CD14-positive monocyte (primary cell): ENCODE data around the gene STK39. TPM values are rescaled to one million over a fixed set of nuclear protein-coding genes. Genes with fewer than 3 reads are reported as not detected.

ENCODE experiments used
- DNase-seq, 3 donors: peaks; one replicate each; pipeline ENCODE4 v3.0.0-alpha.2; 2011 to 2022
- H2AFZ ChIP-seq: 2 replicates; pipeline ENCODE4 v1.6.0; 2012; ENCODE audit warnings: mild to moderate bottlenecking, low read depth, low read length, inconsistent platforms; ENCODE audit not compliant: insufficient read depth, poor library complexity, severe bottlenecking
- H3K27ac ChIP-seq, 2 donors: 1 replicate in 1 of 2; 2 replicates in 1 of 2; pipeline ENCODE4 v1.5.1; 2012 to 2013; ENCODE audit warnings: low read length in 2 of 2, control low read depth in 1 of 2, inconsistent platforms in 1 of 2, low read depth in 1 of 2, mild to moderate bottlenecking in 1 of 2
- H3K27me3 ChIP-seq, 2 donors: one replicate each; pipeline versions ENCODE4 v1.6.0 to v1.6.1; 2011 to 2013; ENCODE audit warnings: low read length in 2 of 2; ENCODE audit not compliant: control insufficient read depth in 2 of 2, insufficient read depth in 2 of 2
- H3K36me3 ChIP-seq, 2 donors: replicated peaks in 1 of 2; 1 replicate in 1 of 2; 2 replicates in 1 of 2; pipeline versions ENCODE4 v1.5.1 to v1.6.1; 2012 to 2013; ENCODE audit warnings: low read length in 2 of 2, control low read depth in 1 of 2, inconsistent platforms in 1 of 2, mild to moderate bottlenecking in 1 of 2; ENCODE audit not compliant: insufficient read depth in 2 of 2, control insufficient read depth in 1 of 2
- H3K4me1 ChIP-seq, 2 donors: 1 replicate in 1 of 2; 2 replicates in 1 of 2; pipeline versions ENCODE4 v1.5.1 to v1.6.1; 2012 to 2013; ENCODE audit warnings: low read length in 2 of 2, control low read depth in 1 of 2, inconsistent platforms in 1 of 2, mild to moderate bottlenecking in 1 of 2, moderate library complexity in 1 of 2; ENCODE audit not compliant: insufficient read depth in 2 of 2, control insufficient read depth in 1 of 2
- H3K4me2 ChIP-seq: replicated peaks from 2 replicates; pipeline ENCODE3; 2012; ENCODE audit warnings: low read length, moderate library complexity, mild to moderate bottlenecking; ENCODE audit not compliant: poor library complexity, severe bottlenecking; ENCODE audit errors: extremely low read depth
- H3K4me3 ChIP-seq, 3 experiments: fragments of 200-600 bp in 1 of 3; sonication (generic) in 1 of 3; replicated peaks in 1 of 3; 1 replicate in 2 of 3; 2 replicates in 1 of 3; pipeline ENCODE4 v1.5.1; 2011 to 2013; ENCODE audit warnings: low read length in 3 of 3, mild to moderate bottlenecking in 3 of 3, control low read depth in 2 of 3, low read depth in 2 of 3, inconsistent platforms in 1 of 3, moderate library complexity in 1 of 3
- H3K79me2 ChIP-seq: 2 replicates; pipeline ENCODE4 v1.6.0; 2012; ENCODE audit warnings: mild to moderate bottlenecking, control low read depth, inconsistent platforms, low read length, moderate library complexity; ENCODE audit not compliant: insufficient read depth
- H3K9ac ChIP-seq: 2 replicates; pipeline ENCODE4 v1.6.0; 2017; ENCODE audit warnings: low read length, mild to moderate bottlenecking; ENCODE audit not compliant: insufficient read depth, poor library complexity, severe bottlenecking
- H3K9me3 ChIP-seq, 2 donors: replicated peaks in 1 of 2; 1 replicate in 1 of 2; 2 replicates in 1 of 2; pipeline versions ENCODE4 v1.5.1 to v1.6.1; 2012 to 2013; ENCODE audit warnings: low read length in 2 of 2, control low read depth in 1 of 2; ENCODE audit not compliant: control insufficient read depth in 1 of 2, insufficient read depth in 1 of 2
- H4K20me1 ChIP-seq: 2 replicates; pipeline ENCODE4 v1.6.0; 2012; ENCODE audit warnings: mild to moderate bottlenecking, low read length, control low read depth, moderate library complexity; ENCODE audit not compliant: insufficient read depth
- H3K27ac Mint-ChIP-seq, 7 donors: one replicate each; pipeline ENCODE4 v1.8.0; 2020; ENCODE audit warnings: mild to moderate bottlenecking in 7 of 7, mixed read lengths in 7 of 7, moderate library complexity in 6 of 7, inconsistent platforms in 2 of 7
- H3K27me3 Mint-ChIP-seq, 3 donors: one replicate each; pipeline ENCODE4 v1.8.0; 2021 to 2022; ENCODE audit warnings: low read depth in 3 of 3, mild to moderate bottlenecking in 3 of 3, mixed read lengths in 3 of 3, moderate library complexity in 3 of 3, inconsistent platforms in 1 of 3
- H3K36me3 Mint-ChIP-seq, 2 donors: one replicate each; pipeline ENCODE4 v1.8.0; 2020; ENCODE audit warnings: mixed read lengths in 2 of 2, inconsistent platforms in 1 of 2, mild to moderate bottlenecking in 1 of 2
- H3K4me1 Mint-ChIP-seq: one replicate; pipeline ENCODE4 v1.8.0; 2020; ENCODE audit warnings: mild to moderate bottlenecking, mixed read lengths
- H3K4me3 Mint-ChIP-seq, 2 donors: one replicate each; pipeline ENCODE4 v1.8.0; 2020; ENCODE audit warnings: mild to moderate bottlenecking in 2 of 2, mixed read lengths in 2 of 2, moderate library complexity in 1 of 2
- H3K9me3 Mint-ChIP-seq, 7 donors: one replicate each; pipeline ENCODE4 v1.8.0; 2020 to 2022; ENCODE audit warnings: mixed read lengths in 7 of 7, mild to moderate bottlenecking in 6 of 7, moderate library complexity in 6 of 7, inconsistent platforms in 2 of 7
- WGBS: methylation state at CpG from one replicate; pipeline ENCODE4 v1.1.5; 2013; ENCODE audit warnings: missing lambda C conversion rate; ENCODE audit not compliant: insufficient coverage; 5-methylcytosine and 5-hydroxymethylcytosine counted together
- intact Hi-C, 2 donors: fragments of 100-400 bp; cut with micrococcal nuclease; formaldehyde crosslinking; loops; one replicate each; pipeline versions ENCODE4 v1.15.0 to v1.15.1; 2023
- polyA plus RNA-seq, 3 donors: library from polyadenylated mRNA; depleted of rRNA in 1 of 3; unstranded in 2 of 3; stranded (reverse) in 1 of 3; fragments of 300-500 nt in 2 of 3; fragments of >200 nt in 1 of 3; fragmentation: Illumina TruSeq in 2 of 3; gene quantifications; 1 replicate in 2 of 3; 2 replicates in 1 of 3; pipeline ENCODE4 v1.2.3, GENCODE V29; 2012 to 2021
- TF ChIP-seq, protein P1 (sequence below): fragments of 200-600 bp; IDR thresholded peaks from one replicate; pipeline ENCODE4 v1.8.0; 2022; ENCODE audit warnings: antibody characterized with exemption, mild to moderate bottlenecking

The STK39 gene
- polyA plus RNA-seq, 3 donors, result 1.2 to 2.7 (median 2.6) TPM

GRCh38 chr2:168290391-168290790 is 43.0 kb upstream of the STK39 start:
- no peak overlapping the region for H3K9ac ChIP-seq
- H3K4me3 ChIP-seq, result no peak overlapping the region
- H3K4me2 ChIP-seq, result no peak overlapping the region
- H3K9me3 Mint-ChIP-seq, result peaks cover 0 to 5% (median 0%) of the 10 kb centered on the region in 7 donors
- H3K9me3 ChIP-seq, result no peaks in the 10 kb centered on the region
- DNase-seq, result no peak
- H3K27me3 Mint-ChIP-seq, result peaks cover 0 to 3% (median 0%) of the 10 kb centered on the region in 3 donors
- no peaks in the 10 kb centered on the region for H4K20me1 ChIP-seq
- no peaks in the 10 kb centered on the region for H3K36me3 ChIP-seq
- WGBS, result 97% methylated on average over 6 of the region's 7 CpGs
- no peaks in the 10 kb centered on the region for H3K4me1 Mint-ChIP-seq
- no peaks in the 10 kb centered on the region for H3K27me3 ChIP-seq
- H3K27ac ChIP-seq, result no peak overlapping the region
- intact Hi-C loops, result no loop called here
- H3K79me2 ChIP-seq, result no peaks in the 10 kb centered on the region
- H2AFZ ChIP-seq, result no peak overlapping the region
- H3K4me3 Mint-ChIP-seq, result no peak overlapping the region
- no peaks in the 10 kb centered on the region for H3K36me3 Mint-ChIP-seq
- no peaks in the 10 kb centered on the region for H3K4me1 ChIP-seq
- no peak overlapping the region for H3K27ac Mint-ChIP-seq
- TF ChIP-seq, protein P1, sequence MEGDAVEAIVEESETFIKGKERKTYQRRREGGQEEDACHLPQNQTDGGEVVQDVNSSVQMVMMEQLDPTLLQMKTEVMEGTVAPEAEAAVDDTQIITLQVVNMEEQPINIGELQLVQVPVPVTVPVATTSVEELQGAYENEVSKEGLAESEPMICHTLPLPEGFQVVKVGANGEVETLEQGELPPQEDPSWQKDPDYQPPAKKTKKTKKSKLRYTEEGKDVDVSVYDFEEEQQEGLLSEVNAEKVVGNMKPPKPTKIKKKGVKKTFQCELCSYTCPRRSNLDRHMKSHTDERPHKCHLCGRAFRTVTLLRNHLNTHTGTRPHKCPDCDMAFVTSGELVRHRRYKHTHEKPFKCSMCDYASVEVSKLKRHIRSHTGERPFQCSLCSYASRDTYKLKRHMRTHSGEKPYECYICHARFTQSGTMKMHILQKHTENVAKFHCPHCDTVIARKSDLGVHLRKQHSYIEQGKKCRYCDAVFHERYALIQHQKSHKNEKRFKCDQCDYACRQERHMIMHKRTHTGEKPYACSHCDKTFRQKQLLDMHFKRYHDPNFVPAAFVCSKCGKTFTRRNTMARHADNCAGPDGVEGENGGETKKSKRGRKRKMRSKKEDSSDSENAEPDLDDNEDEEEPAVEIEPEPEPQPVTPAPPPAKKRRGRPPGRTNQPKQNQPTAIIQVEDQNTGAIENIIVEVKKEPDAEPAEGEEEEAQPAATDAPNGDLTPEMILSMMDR, result no peak

GRCh38 chr2:168289880-168290279 is 42.5 kb upstream of the STK39 start:
- H3K27ac ChIP-seq, result no peak overlapping the region
- no peaks in the 10 kb centered on the region for H3K9me3 ChIP-seq
- H3K4me1 ChIP-seq, result no peaks in the 10 kb centered on the region
- H3K79me2 ChIP-seq, result no peaks in the 10 kb centered on the region
- no peak for DNase-seq
- H3K27me3 ChIP-seq, result no peaks in the 10 kb centered on the region
- Mint-ChIP-seq H3K4me1 (no peaks in the 10 kb centered on the region), H3K9me3 (peaks cover 0 to 5% (median 0%) of the 10 kb centered on the region in 7 donors), H3K27me3 (peaks cover 0 to 3% (median 0%) of the 10 kb centered on the region in 3 donors), H3K36me3 (no peaks in the 10 kb centered on the region), H3K27ac (no peak overlapping the region), H3K4me3 (no peak overlapping the region)
- H3K4me3 ChIP-seq, result no peak overlapping the region
- no CpG with 5 or more reads among the region's 6 CpGs for WGBS
- no peak overlapping the region for H3K9ac ChIP-seq
- H3K36me3 ChIP-seq, result no peaks in the 10 kb centered on the region
- intact Hi-C loops, result no loop called here
- H2AFZ ChIP-seq, result no peak overlapping the region
- no peak overlapping the region for H3K4me2 ChIP-seq
- H4K20me1 ChIP-seq, result no peaks in the 10 kb centered on the region
- TF ChIP-seq, protein P1, result no peak
